GM23248 (cell line): ENCODE measurements around the gene MLLT6. TPM values are rescaled to one million over a fixed set of nuclear protein-coding genes. Genes with fewer than 3 reads are reported as not detected.
A peak's percentile ranks its signal among the peaks of the same experiment; 100 is the strongest.

Experiments
- DNase-seq: peaks from one replicate; pipeline ENCODE4 v3.0.0-alpha.2; 2015
- H2AFZ ChIP-seq: fragments of 200-600 bp; sonication (generic); 2 replicates; pipeline ENCODE4 v1.6.1; 2016; ENCODE audit warnings: antibody characterized with exemption
- H3F3A ChIP-seq: fragments of 200-600 bp; sonication (generic); 2 replicates; pipeline ENCODE4 v1.6.1; 2016; ENCODE audit warnings: mild to moderate bottlenecking, antibody characterized with exemption, mixed run types; ENCODE audit not compliant: insufficient read depth
- H3K27ac ChIP-seq: fragments of 200-600 bp; sonication (generic); 2 replicates; pipeline ENCODE4 v1.5.1; 2016; ENCODE audit warnings: mild to moderate bottlenecking
- H3K27me3 ChIP-seq: fragments of 200-600 bp; sonication (generic); replicated peaks from 2 replicates; pipeline ENCODE4 v1.6.1; 2016; ENCODE audit warnings: mild to moderate bottlenecking; ENCODE audit not compliant: insufficient read depth
- H3K36me3 ChIP-seq: fragments of 200-600 bp; sonication (generic); 2 replicates; pipeline ENCODE4 v1.6.1; 2016; ENCODE audit warnings: low read depth, mild to moderate bottlenecking
- H3K4me1 ChIP-seq: fragments of 200-600 bp; sonication (generic); 2 replicates; pipeline ENCODE4 v1.6.1; 2016; ENCODE audit warnings: mild to moderate bottlenecking; ENCODE audit not compliant: insufficient read depth
- H3K4me2 ChIP-seq: fragments of 200-600 bp; sonication (generic); one replicate; pipeline ENCODE4 v1.6.1; 2016; ENCODE audit warnings: mild to moderate bottlenecking; ENCODE audit not compliant: unreplicated experiment
- H3K4me3 ChIP-seq: fragments of 200-600 bp; sonication (generic); 2 replicates; pipeline ENCODE4 v1.5.1; 2016; ENCODE audit warnings: mild to moderate bottlenecking
- H3K79me2 ChIP-seq: fragments of 200-600 bp; sonication (generic); 2 replicates; pipeline ENCODE4 v1.6.1; 2016; ENCODE audit warnings: mild to moderate bottlenecking; ENCODE audit not compliant: insufficient read depth
- H3K9ac ChIP-seq: fragments of 200-600 bp; sonication (generic); 2 replicates; pipeline ENCODE4 v1.6.1; 2016; ENCODE audit warnings: mild to moderate bottlenecking
- H3K9me2 ChIP-seq: fragments of 200-600 bp; sonication (generic); 2 replicates; pipeline ENCODE4 v1.6.1; 2016; ENCODE audit warnings: mixed run types, mild to moderate bottlenecking, moderate library complexity; ENCODE audit not compliant: insufficient read depth
- H3K9me3 ChIP-seq: fragments of 200-600 bp; sonication (generic); one replicate; pipeline ENCODE4 v1.6.1; 2017; ENCODE audit warnings: low read depth
- H4K20me1 ChIP-seq: fragments of 200-600 bp; sonication (generic); 2 replicates; pipeline ENCODE4 v1.6.0; 2016; ENCODE audit not compliant: insufficient read depth
- EZH2 ChIP-seq: fragments of 200-600 bp; sonication (generic); IDR thresholded peaks from 2 replicates; pipeline ENCODE4 v1.6.1; 2018; ENCODE audit warnings: antibody characterized with exemption, mild to moderate bottlenecking; ENCODE audit not compliant: insufficient read depth, poor library complexity, severe bottlenecking
- EZH2phosphoT487 ChIP-seq: fragments of 200-600 bp; sonication (generic); IDR thresholded peaks from 2 replicates; pipeline ENCODE4 v1.6.1; 2018; ENCODE audit warnings: antibody characterized with exemption, moderate library complexity, mild to moderate bottlenecking, low read depth; ENCODE audit not compliant: insufficient read depth
- WGBS, 2 experiments: methylation state at CpG; one replicate each; pipeline ENCODE4 v1.1.6; 2015 to 2017; ENCODE audit warnings: low lambda C conversion rate in 2 of 2, low coverage in 1 of 2; ENCODE audit errors: missing lambda C conversion rate in 2 of 2; 5-methylcytosine and 5-hydroxymethylcytosine counted together
- in situ Hi-C: fragments of 300-500 bp; cut with MboI; formaldehyde crosslinking; loops from 2 replicates; pipeline ENCODE4 v1.15.0; 2020
- polyA plus RNA-seq: library from polyadenylated mRNA; unstranded; fragments of >200 nt; fragmentation: Nextera tagmentation; extraction: Ambion mirVana; gene quantifications from 2 replicates; pipeline ENCODE4 v1.2.1, GENCODE V29; 2016
- total RNA-seq: library from RNA; depleted of rRNA; stranded (reverse); fragments of >200 nt; shearing (Covaris generic); gene quantifications from 2 replicates; pipeline ENCODE4 v1.2.3, GENCODE V29; 2014

Gene MLLT6
- total and polyA plus RNA-seq, 2 experiments from 2014 or later: 3.1 to 18.9 TPM

- no peak overlapping the region for H2AFZ ChIP-seq
- no peaks in the 10 kb centered on the region for H3K9me2 ChIP-seq
- H3K27me3 ChIP-seq: peaks cover 1% of the 10 kb centered on the region; the same call in 1 of the 2 replicates
- no peaks in the 10 kb centered on the region for H4K20me1 ChIP-seq
- no peaks in the 10 kb centered on the region for H3K36me3 ChIP-seq
- H3K9ac ChIP-seq: no peak overlapping the region
- no peaks in the 10 kb centered on the region for H3K9me3 ChIP-seq
- no peak overlapping the region for H3K27ac ChIP-seq
- H3K79me2 ChIP-seq: no peaks in the 10 kb centered on the region
- in situ Hi-C loops: no loop called here
- H3F3A ChIP-seq: no peaks in the 10 kb centered on the region
- H3K4me3 ChIP-seq: no peak overlapping the region
- WGBS, 2 experiments: 70 to 78% methylated on average over 8 to 9 of the region's 9 CpGs
- no peaks in the 10 kb centered on the region for H3K4me1 ChIP-seq
- TF ChIP-seq EZH2phosphoT487 (no peak), EZH2 (no peak)
- no peak overlapping the region for H3K4me2 ChIP-seq
- DNase-seq: no peak
These were observed 41.0 kb upstream of the MLLT6 start for GRCh38 chr17:38663964-38664644.

GRCh38 chr17:38667099-38667786 is 37.8 kb upstream of the MLLT6 start:
- Histone ChIP-seq H3K9me2 (no peaks in the 10 kb centered on the region), H3K36me3 (no peaks in the 10 kb centered on the region), H3K9ac (no peak overlapping the region), H3K79me2 (no peaks in the 10 kb centered on the region), H3F3A (no peaks in the 10 kb centered on the region), H3K4me1 (no peaks in the 10 kb centered on the region), H3K4me2 (no peak overlapping the region), H4K20me1 (no peaks in the 10 kb centered on the region), H3K4me3 (no peak overlapping the region), H3K27me3 (peaks cover 13% of the 10 kb centered on the region; the same call in 1 of the 2 replicates), H2AFZ (no peak overlapping the region), H3K27ac (no peak overlapping the region), H3K9me3 (no peaks in the 10 kb centered on the region)
- 17 to 20% methylated on average over 7 of the region's 7 CpGs for WGBS, 2 experiments
- in situ Hi-C loops: no loop called here
- TF ChIP-seq EZH2phosphoT487 (no peak), EZH2 (no peak)
- DNase-seq: peak; percentile 84

GRCh38 chr17:38667787-38668122 is 37.3 kb upstream of the MLLT6 start:
- Histone ChIP-seq H3K9ac (no peak overlapping the region), H3K4me1 (no peaks in the 10 kb centered on the region), H4K20me1 (no peaks in the 10 kb centered on the region), H3K27ac (no peak overlapping the region), H3K36me3 (no peaks in the 10 kb centered on the region), H3K9me2 (no peaks in the 10 kb centered on the region), H3F3A (no peaks in the 10 kb centered on the region), H3K4me3 (no peak overlapping the region), H3K27me3 (peaks cover 13% of the 10 kb centered on the region; the same call in 1 of the 2 replicates), H2AFZ (no peak overlapping the region), H3K4me2 (no peak overlapping the region), H3K79me2 (no peaks in the 10 kb centered on the region), H3K9me3 (no peaks in the 10 kb centered on the region)
- TF ChIP-seq EZH2phosphoT487 (no peak), EZH2 (no peak)
- 2 to 6% methylated on average over 2 of the region's 2 CpGs for WGBS, 2 experiments
- no peak for DNase-seq
- in situ Hi-C loops: no loop called here

- H3K36me3 ChIP-seq: no peaks in the 10 kb centered on the region
- no peaks in the 10 kb centered on the region for H3K9me3 ChIP-seq
- no peaks in the 10 kb centered on the region for H3K79me2 ChIP-seq
- no peak overlapping the region for H3K27ac ChIP-seq
- H3K9ac ChIP-seq: no peak overlapping the region
- H4K20me1 ChIP-seq: no peaks in the 10 kb centered on the region
- 37 to 62% methylated on average over 6 of the region's 6 CpGs for WGBS, 2 experiments
- H2AFZ ChIP-seq: no peak overlapping the region
- no peak for TF ChIP-seq EZH2phosphoT487
- TF ChIP-seq EZH2: no peak
- H3K9me2 ChIP-seq: no peaks in the 10 kb centered on the region
- H3K4me3 ChIP-seq: no peak overlapping the region
- no peaks in the 10 kb centered on the region for H3F3A ChIP-seq
- no peak for DNase-seq
- no peak overlapping the region for H3K4me2 ChIP-seq
- no peaks in the 10 kb centered on the region for H3K4me1 ChIP-seq
- peaks cover 13% of the 10 kb centered on the region; the same call in 1 of the 2 replicates for H3K27me3 ChIP-seq
- in situ Hi-C loops: no loop called here
These were observed 35.6 kb upstream of the MLLT6 start for GRCh38 chr17:38669520-38669919.
